ENCODE results near the gene SORCS3. TPM values are rescaled to one million over a fixed set of nuclear protein-coding genes. Genes with fewer than 3 reads are reported as not detected.
A peak's percentile ranks its signal among the peaks of the same experiment; 100 is the strongest.

The SORCS3 gene
- polyA plus RNA-seq, 4 donors, result 3.2 to 4.0 (median 3.7) TPM

DNA sequence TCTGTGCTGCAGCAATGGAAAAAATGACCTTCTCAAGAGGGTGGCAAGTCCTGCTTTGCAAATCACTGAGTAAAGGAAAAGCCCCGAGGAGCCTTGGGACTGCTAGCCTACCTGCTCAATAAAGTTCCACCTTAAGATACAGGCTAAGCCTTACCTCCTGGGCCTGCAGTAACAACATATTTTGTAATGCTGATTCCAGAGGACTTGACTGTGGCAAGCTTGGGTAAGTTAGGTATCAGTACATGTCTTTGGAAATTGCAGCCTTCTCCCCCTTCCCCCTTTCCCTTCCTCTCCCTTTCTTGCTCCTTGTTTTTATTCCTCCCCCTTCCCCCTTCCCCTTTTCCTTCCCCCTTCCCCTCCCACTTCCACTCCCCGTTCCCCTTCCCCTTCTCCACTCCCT lies 126.2 kb downstream of the SORCS3 start:
- DNase-seq (ENCODE audit: low read depth in 4 of 4, low spot score in 3 of 4), result no peak

- DNase-seq (ENCODE audit: low read depth in 4 of 4, low spot score in 3 of 4), result no peak
Observed at GRCh38 chr10:104767745-104768144, 126.7 kb downstream of the SORCS3 start.

GRCh38 chr10:104773105-104773504 lies 132.0 kb downstream of the SORCS3 start:
- DNase-seq (ENCODE audit: low read depth in 4 of 4, low spot score in 3 of 4), result no peak

GRCh38 chr10:104774234-104774633 lies 133.1 kb downstream of the SORCS3 start:
- DNase-seq (ENCODE audit: low read depth in 4 of 4, low spot score in 3 of 4), result no peak

GRCh38 chr10:104777086-104777799 lies 136.2 kb downstream of the SORCS3 start:
- DNase-seq (ENCODE audit: low read depth in 4 of 4, low spot score in 3 of 4), result no peak

DNA sequence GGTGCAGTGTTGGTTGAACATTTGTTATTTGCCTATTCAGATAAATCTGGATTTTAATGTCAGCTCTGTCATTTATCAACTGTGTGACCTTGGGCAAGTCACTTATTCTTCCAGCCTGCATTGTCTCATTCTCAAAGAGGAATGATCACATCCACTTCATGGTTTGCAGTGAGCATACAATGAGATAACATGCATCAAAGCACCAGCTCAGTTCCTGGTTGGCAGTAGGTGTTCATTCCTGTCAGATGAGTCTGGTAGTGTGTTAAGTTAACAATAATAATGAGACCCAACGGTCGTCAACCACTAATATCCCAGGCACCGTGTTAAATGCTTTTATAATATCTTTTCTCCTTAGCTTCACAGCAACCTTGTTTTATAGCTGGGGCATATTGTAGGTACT lies 137.3 kb downstream of the SORCS3 start:
- no peak for DNase-seq (ENCODE audit: low read depth in 4 of 4, low spot score in 3 of 4)

DNA sequence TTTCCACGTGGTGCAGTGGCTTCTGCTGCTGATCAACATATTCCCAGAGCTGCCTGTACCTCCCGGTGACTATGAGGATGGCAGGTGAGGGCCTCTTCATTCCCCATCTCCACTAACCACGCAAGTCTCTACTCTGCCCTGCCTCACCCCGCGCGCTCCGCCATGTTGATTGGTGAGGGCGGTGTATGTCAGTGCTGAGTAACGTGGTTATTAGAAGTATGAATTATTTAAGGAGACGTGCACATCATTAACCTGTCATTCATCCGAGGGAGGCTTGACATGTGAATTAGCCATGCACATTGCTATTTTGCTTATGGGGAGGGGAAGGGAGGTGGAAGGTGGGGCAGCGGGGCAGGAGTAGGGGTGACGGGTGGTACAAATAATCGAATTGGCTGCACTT lies 138.6 kb downstream of the SORCS3 start:
- no peak for DNase-seq (ENCODE audit: low read depth in 4 of 4, low spot score in 3 of 4)

DNA sequence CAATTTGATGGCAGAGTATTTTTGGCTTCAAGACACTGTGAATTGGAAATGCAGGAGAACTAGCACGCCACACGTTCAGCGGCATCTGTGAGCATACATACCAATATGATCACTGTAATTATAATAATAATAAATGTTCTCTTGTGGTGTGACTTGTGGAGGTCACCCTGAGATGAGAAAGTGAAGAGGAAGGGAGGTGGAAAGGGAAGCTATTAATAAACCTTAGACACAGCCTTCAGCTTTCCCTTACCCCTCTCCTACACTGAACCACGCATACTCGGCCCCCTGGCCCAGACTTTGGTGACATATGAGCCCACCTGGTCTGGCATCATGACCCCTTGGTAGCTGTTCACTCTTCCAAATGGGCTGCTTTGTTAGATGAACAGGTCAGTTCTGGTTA lies 139.1 kb downstream of the SORCS3 start:
- DNase-seq (ENCODE audit: low read depth in 4 of 4, low spot score in 3 of 4), result no peak

- DNase-seq (ENCODE audit: low read depth in 4 of 4, low spot score in 3 of 4), result no peak
Observed at GRCh38 chr10:104780946-104781595, 140.0 kb downstream of the SORCS3 start.

DNA sequence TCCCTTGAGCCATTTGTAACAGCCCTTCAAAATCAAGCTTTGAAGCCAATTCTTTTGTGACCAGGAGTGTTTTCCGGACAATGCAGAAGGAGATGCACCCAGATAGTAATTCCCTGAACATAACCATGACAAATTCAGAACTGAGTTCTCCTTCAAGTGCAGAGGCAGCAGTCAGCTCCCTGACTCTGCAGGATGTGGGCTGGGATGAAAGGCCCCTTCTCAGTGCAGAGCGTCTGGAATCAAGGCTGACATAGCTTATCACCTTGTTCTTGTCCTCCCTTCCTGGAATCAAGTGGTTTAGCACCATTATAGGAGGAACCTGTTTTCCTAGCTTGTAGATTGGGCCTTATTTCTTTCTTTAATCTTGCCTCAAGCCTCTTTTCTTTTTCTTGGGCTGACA lies 143.4 kb downstream of the SORCS3 start:
- no peak for DNase-seq (ENCODE audit: low read depth in 4 of 4, low spot score in 3 of 4)

GRCh38 chr10:104791471-104791870 lies 150.4 kb downstream of the SORCS3 start:
- no peak for DNase-seq (ENCODE audit: low read depth in 4 of 4, low spot score in 3 of 4)

- DNase-seq (ENCODE audit: low read depth in 4 of 4, low spot score in 3 of 4), result no peak
Observed at GRCh38 chr10:104795411-104795810, 154.3 kb downstream of the SORCS3 start.

- DNase-seq (ENCODE audit: low read depth in 4 of 4, low spot score in 3 of 4), result no peak
Observed at GRCh38 chr10:104796823-104797222, 155.7 kb downstream of the SORCS3 start.

GRCh38 chr10:104802941-104803340 lies 161.9 kb downstream of the SORCS3 start:
- DNase-seq (ENCODE audit: low read depth in 4 of 4, low spot score in 3 of 4), result no peak

- DNase-seq (ENCODE audit: low read depth in 4 of 4, low spot score in 3 of 4), result no peak
Observed at GRCh38 chr10:104804880-104805279, 163.8 kb downstream of the SORCS3 start.

DNA sequence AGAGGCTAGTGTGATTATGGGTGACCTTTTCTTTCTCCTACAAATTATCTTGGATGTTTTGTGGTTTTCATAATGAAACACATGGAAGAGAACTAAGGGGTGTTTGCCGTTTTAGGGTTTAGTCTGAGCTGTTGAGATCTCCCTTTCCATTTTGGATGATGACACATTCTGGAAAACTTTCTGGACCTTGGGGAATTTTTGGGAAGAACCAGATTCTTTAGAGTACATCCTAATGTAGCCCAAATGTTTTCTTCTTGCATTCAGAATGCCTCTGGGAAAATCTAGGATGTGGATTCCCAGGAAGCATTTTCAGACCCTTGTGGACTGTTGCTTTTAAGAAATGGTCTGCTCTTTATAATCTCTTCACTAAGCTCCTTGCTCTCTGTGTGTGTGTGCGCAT lies 165.7 kb downstream of the SORCS3 start:
- DNase-seq (ENCODE audit: low read depth in 4 of 4, low spot score in 3 of 4), result no peak

- DNase-seq (ENCODE audit: low read depth in 4 of 4, low spot score in 3 of 4), result no peak
Observed at GRCh38 chr10:104807581-104808310, 166.7 kb downstream of the SORCS3 start.

GRCh38 chr10:104809288-104810090 lies 168.4 kb downstream of the SORCS3 start:
- peak in 1 of 4 donors; percentile 5 for DNase-seq (ENCODE audit: low read depth in 4 of 4, low spot score in 3 of 4)

DNA sequence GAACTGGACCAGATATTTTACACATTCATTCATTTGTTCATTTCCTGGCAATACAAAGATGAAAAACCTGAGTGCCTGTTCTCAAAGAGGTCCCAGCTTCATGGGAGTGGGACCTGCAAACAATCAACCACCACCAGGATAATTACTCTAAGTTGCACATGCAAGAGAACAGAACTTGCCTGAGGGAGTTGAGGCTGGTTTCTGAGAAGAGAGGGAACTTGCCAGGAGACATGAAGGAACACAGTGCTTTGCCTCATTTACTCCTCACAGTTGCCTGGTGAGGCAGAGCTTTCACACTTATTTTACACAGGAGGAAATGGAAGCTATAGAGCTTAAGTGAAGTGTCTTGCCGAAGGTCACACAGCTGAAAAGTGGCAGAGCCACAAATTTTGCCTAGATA lies 170.1 kb downstream of the SORCS3 start:
- no peak for DNase-seq (ENCODE audit: low read depth in 4 of 4, low spot score in 3 of 4)

- DNase-seq (ENCODE audit: low read depth in 4 of 4, low spot score in 3 of 4), result no peak
Observed at GRCh38 chr10:104816501-104816900, 175.4 kb downstream of the SORCS3 start.

DNA sequence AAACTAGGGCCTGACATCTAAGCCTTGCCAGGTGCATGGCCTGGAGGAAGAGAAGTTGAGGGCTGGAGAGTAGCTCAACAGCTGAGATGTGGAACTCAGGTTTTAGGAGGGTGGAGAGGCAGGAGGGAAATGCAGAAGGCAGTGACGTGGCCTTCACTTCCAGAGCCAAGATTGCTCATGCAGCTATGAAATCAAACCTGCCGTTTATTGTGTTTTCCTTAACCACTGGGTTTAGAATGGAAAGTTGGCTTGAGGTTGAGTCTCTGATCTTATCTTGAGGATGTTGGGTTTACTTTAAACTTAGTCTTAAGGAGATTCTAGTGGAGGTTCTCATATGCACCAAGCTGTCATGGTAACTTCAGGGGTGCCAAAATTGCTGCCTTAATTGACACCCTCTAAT lies 178.6 kb downstream of the SORCS3 start:
- DNase-seq (ENCODE audit: low read depth in 4 of 4, low spot score in 3 of 4), result no peak
